ENCODE results near the gene REC114. TPM values are rescaled to one million over a fixed set of nuclear protein-coding genes. Genes with fewer than 3 reads are reported as not detected.

The REC114 gene
- total and polyA plus RNA-seq, 2 of the 8 experiments (the other 6 are each of a cell fraction or from before 2014, with no cell fraction given) = 0.12 TPM; not detected in 1

DNA sequence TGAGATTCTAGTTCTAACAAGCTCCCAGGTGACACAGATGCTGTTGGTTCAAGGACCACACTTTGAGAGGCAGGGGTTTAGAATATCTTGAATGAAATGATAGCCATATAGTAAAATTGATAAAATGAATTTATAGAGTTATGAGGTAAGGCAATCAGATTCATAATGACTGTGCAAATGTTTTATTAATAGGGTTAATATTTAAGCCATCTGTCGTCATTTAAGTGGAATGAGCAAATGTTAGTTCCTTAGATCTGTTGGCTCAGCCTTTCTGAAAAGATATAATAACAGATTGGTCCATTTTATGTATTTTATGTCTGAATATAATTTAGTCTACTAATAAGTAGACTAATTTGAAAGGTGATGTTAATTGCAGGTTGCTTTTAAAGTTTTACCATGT is 12.9 kb downstream of the REC114 start:
- no peak overlapping the region for H3K9ac ChIP-seq (replicated peaks in 1 of 4; ENCODE audit: extremely low read depth in 1 of 4, low read depth in 3 of 4, low read length in 3 of 4)
- H3K4me3 ChIP-seq (ENCODE audit: extremely low read depth in 1 of 4, insufficient read depth in 2 of 4, low read depth in 3 of 4, low read length in 4 of 4) = no peak overlapping the region
- WGBS, 2 experiments (ENCODE audit: extremely low coverage in 1 of 2, insufficient coverage in 1 of 2, insufficient read length in 1 of 2, insufficient replicate concordance in 2 of 2, low coverage in 1 of 2, low lambda C conversion rate in 2 of 2, missing lambda C conversion rate in 1 of 2) = 83% methylated on average over 1 of the region's 1 CpG; no CpG with 5 or more reads in 1 of the 2 experiments
- H3K79me2 ChIP-seq (ENCODE audit: control insufficient read depth in 1 of 2, insufficient read depth in 2 of 2, low read length in 2 of 2) = no peaks in the 10 kb centered on the region
- ChIA-PET CTCF (ENCODE audit: partially characterized antibody) (interaction anchor here (1.0 to 1.8 kb wide), 2 partner anchors 9 kb away, joined by 5 to 6 read pairs; no protein-coding TSS in a partner anchor), POLR2A (ENCODE audit: partially characterized antibody) (no interaction called here)
- no peaks in the 10 kb centered on the region for H3K36me3 ChIP-seq (ENCODE audit: control insufficient read depth in 2 of 4, insufficient read depth in 4 of 4, low read length in 3 of 4)
- H3K9me3 ChIP-seq (ENCODE audit: insufficient read depth in 2 of 2, low read depth in 1 of 2, low read length in 1 of 2) = no peaks in the 10 kb centered on the region
- H2AFZ ChIP-seq (ENCODE audit: low read length) = no peak overlapping the region
- FAIRE-seq (no peak), DNase-seq (ENCODE audit: low read depth in 1 of 2, low spot score in 2 of 2) (no peak)
- H4K8ac ChIP-seq (ENCODE audit: extremely low read depth, insufficient read depth, low read length) = no peak overlapping the region
- no peak overlapping the region for H3K4me2 ChIP-seq (ENCODE audit: insufficient read depth in 1 of 2, low read depth in 2 of 2, low read length in 2 of 2)
- H3K14ac ChIP-seq (ENCODE audit: insufficient read length) = no peak overlapping the region
- peaks cover 0 to 5% (median under 1%) of the 10 kb centered on the region in 4 experiments; a peak in 3 of 7 replicates for H3K4me1 ChIP-seq (replicated peaks in 1 of 4; ENCODE audit: control insufficient read depth in 3 of 4, insufficient read depth in 4 of 4, low read length in 3 of 4)
- H3K4ac ChIP-seq (replicated peaks; ENCODE audit: insufficient read length, low read depth, low read length) = no peak overlapping the region
- no peak overlapping the region for H3K23ac ChIP-seq (ENCODE audit: insufficient read length)
- H4K20me1 ChIP-seq (replicated peaks in 1 of 2; ENCODE audit: control insufficient read depth in 1 of 2, insufficient read depth in 2 of 2, low read length in 2 of 2) = no peaks in the 10 kb centered on the region
- H4K5ac ChIP-seq (ENCODE audit: insufficient read length, low read depth, low read length) = no peak overlapping the region
- no peak overlapping the region for H2AK5ac ChIP-seq (ENCODE audit: low read depth, low read length)
- no peak overlapping the region for H2BK15ac ChIP-seq (ENCODE audit: low read length)
- no peak overlapping the region for H4K91ac ChIP-seq (replicated peaks; ENCODE audit: insufficient read length, low read length)
- H3K23me2 ChIP-seq (ENCODE audit: low read depth, low read length) = no peaks in the 10 kb centered on the region
- no peak overlapping the region for H2BK5ac ChIP-seq (ENCODE audit: low read depth, low read length)
- no peak overlapping the region for H2BK20ac ChIP-seq (ENCODE audit: low read length)
- H3K27me3 ChIP-seq (replicated peaks in 1 of 4; ENCODE audit: control insufficient read depth in 3 of 4, extremely low read depth in 1 of 4, insufficient read depth in 3 of 4, low read length in 3 of 4) = no peaks in the 10 kb centered on the region
- no peak overlapping the region for H2BK12ac ChIP-seq (ENCODE audit: low read depth, low read length)
- H3K79me1 ChIP-seq (ENCODE audit: low read depth, low read length) = no peaks in the 10 kb centered on the region
- H3K18ac ChIP-seq (ENCODE audit: extremely low read depth, low read length) = no peak overlapping the region
- no peak overlapping the region for H2BK120ac ChIP-seq (replicated peaks; ENCODE audit: low read depth, low read length)
- H3K56ac ChIP-seq (replicated peaks; ENCODE audit: insufficient read length, low read depth, low read length) = no peak overlapping the region
- no peak overlapping the region for H3K27ac ChIP-seq (ENCODE audit: low read depth, low read length)
- no peak for TF ChIP-seq KDM5A (IDR thresholded peaks at IDR 0.05; ENCODE audit: low read length)
- TF ChIP-seq SIN3A (conservative IDR thresholded peaks at IDR 0.05 in 1 of 2, IDR thresholded peaks at IDR 0.05 in 1 of 2; ENCODE audit: low read depth in 1 of 2, low read length in 2 of 2) = no peak
- TF ChIP-seq SIRT6 (IDR thresholded peaks at IDR 0.05; ENCODE audit: low read length) = no peak
- no peak for TF ChIP-seq RXRA (IDR thresholded peaks at IDR 0.05; ENCODE audit: insufficient read depth, low read depth, low read length)
- TF ChIP-seq, protein P1, sequence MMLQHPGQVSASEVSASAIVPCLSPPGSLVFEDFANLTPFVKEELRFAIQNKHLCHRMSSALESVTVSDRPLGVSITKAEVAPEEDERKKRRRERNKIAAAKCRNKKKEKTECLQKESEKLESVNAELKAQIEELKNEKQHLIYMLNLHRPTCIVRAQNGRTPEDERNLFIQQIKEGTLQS (IDR thresholded peaks at IDR 0.05; ENCODE audit: insufficient read depth, low read depth, low read length) = no peak
- TF ChIP-seq TAF7 (optimal IDR thresholded peaks at IDR 0.05; ENCODE audit: borderline replicate concordance, low read depth, low read length) = no peak
- TF ChIP-seq SP1 (IDR thresholded peaks at IDR 0.05; ENCODE audit: low read depth, low read length) = no peak
- no peak for TF ChIP-seq FOSL1 (IDR thresholded peaks at IDR 0.05; ENCODE audit: insufficient read depth, low read depth, low read length)
- no peak for TF ChIP-seq CBX5 (IDR thresholded peaks at IDR 0.05; ENCODE audit: low read depth, low read length)
- TF ChIP-seq ZNF274 (IDR thresholded peaks at IDR 0.05; ENCODE audit: borderline replicate concordance, extremely low read depth, low read length) = no peak
- no peak for TF ChIP-seq CTBP2 (IDR thresholded peaks at IDR 0.05; ENCODE audit: borderline replicate concordance, insufficient read depth, insufficient read length, low read length)
- no peak for TF ChIP-seq ASH2L (IDR thresholded peaks at IDR 0.05; ENCODE audit: low read length)
- no peak for TF ChIP-seq SP4 (IDR thresholded peaks at IDR 0.05; ENCODE audit: low read length)
- TF ChIP-seq EZH2 (IDR thresholded peaks at IDR 0.05; ENCODE audit: low read depth, low read length, severe bottlenecking) = no peak
